ENCODE results near the gene CMC4.

Gene CMC4

GRCh38 chrX:155053656-155054055 is 17.3 kb downstream of the CMC4 start:
- no peak for DNase-seq (ENCODE audit: low spot score)

GRCh38 chrX:155052738-155053498 is 18.0 kb downstream of the CMC4 start:
- DNase-seq (ENCODE audit: low spot score): no peak

DNA sequence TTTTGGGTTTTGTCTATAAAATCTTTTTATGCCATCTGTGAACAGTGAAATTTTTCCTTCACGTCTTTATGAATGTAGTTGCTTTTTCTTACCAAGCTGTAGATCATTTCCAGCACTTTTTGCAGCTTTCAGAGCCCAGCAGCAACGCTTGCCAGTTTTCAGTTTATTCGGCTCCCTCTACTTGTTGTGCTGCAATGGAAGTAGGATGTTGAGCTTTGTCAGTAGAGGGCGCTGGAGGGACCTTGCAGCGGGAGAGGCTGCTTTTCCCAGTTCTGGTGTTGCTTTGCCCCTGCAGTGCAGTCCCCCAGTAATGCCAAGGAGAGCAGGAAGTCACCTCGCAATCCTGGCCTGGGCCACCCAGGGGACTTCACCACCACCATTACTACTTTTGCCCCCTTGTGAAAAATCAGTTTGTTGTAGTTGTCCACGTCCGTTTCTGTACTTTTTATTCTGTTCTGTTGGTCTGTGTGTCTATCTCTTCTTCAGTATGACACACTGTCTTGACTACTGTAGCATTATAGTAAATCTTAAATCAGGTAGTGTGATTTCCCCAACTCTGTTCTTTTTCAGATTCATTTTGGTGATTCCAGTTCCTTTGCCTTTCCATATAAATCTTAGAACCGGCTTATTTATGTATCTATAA is 21.8 kb downstream of the CMC4 start:
- peak; percentile 33 for DNase-seq (ENCODE audit: low spot score)

- DNase-seq (ENCODE audit: low spot score): no peak
Measured at GRCh38 chrX:155046811-155047528, 24.0 kb downstream of the CMC4 start.

- DNase-seq (ENCODE audit: low spot score): no peak
Measured at GRCh38 chrX:155046129-155046810, 24.7 kb downstream of the CMC4 start.

DNA sequence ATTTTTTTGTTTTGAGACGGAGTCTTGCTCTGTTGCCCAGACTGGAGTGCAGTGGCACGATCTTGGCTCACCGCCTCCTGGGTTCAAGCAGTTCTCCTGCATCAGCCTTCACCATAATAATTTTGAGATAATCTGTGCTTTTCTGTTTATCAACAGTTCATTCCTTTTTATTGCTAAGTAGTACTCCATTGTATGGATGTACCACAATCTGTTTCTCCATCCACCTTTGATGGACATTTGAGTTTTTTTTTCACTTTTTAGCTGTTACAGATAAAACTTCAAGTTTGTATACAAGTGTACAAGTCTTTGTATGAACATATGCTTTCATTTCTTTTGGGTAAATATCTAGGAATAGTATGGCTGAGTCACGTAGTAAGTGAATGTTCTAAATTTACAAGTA is 35.2 kb downstream of the CMC4 start:
- no peak for DNase-seq (ENCODE audit: low spot score)

GRCh38 chrX:155031657-155032056 is 39.3 kb downstream of the CMC4 start:
- DNase-seq (ENCODE audit: low spot score): no peak

DNA sequence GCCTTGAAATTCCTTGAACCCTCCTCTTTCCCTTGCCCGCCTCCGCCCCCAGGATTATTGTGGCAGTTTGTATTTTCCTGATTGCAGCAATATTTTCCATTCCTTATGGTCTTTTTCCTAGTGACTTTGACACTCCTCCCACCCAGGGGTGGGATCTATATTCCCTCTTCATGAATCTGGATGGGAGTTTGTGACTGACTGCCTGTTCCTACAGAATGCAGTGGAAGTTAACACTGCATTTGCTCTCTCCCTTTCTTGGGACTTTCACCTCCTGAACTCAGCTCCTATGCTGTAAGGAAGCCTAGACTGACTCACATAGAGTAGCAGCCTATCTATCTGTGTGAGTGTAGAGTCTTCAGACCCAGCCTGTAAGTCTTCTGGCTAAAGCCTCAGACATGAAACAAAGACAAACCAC is 42.1 kb downstream of the CMC4 start:
- peak; percentile 10 for DNase-seq (ENCODE audit: low spot score)

DNA sequence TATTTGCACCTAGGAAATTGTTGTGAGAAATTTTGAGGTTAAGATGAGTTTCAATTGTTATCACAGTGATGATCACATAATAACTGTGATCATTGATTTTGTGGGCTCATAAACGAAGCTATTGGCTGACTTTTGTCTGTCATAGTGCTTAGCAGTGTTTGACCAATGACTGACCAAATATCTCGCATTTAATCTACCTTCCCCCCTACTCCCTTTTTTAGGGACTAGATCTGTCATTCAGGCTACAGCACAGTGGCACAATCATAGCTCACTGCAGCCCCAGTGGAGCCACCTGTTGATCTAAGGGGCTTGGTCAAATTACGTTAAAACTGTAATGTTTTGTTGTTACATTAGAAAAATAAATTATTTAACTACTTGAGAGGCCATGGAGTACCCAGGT is 42.8 kb downstream of the CMC4 start:
- DNase-seq (ENCODE audit: low spot score): no peak

- peak; percentile 18 for DNase-seq (ENCODE audit: low spot score)
Measured at GRCh38 chrX:155027509-155028066, 43.3 kb downstream of the CMC4 start.

GRCh38 chrX:155026727-155027508 is 44.0 kb downstream of the CMC4 start, which contains the start of gene FUNDC2:
Gene FUNDC2 (plus strand): TSS chrX:155026844. CDS start chrX:155026939, 95 bp downstream.
- DNase-seq (ENCODE audit: low spot score): peak; percentile 95

DNA sequence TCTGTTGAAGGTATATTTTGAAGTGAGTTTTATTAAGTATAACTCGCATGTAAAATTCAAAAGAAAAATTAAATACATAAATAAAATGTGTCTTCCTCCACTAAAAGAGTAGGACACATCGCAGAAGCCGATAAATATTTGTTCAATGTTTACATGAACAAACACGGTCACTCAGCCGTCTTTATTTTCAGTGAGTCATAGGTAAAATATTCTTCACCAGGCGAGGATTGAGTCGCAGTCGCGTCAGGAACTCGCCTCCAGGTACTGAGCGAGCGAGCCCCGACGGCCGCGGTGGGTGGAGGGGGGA is 44.6 kb downstream of the CMC4 start:
- DNase-seq (ENCODE audit: low spot score): no peak

DNA sequence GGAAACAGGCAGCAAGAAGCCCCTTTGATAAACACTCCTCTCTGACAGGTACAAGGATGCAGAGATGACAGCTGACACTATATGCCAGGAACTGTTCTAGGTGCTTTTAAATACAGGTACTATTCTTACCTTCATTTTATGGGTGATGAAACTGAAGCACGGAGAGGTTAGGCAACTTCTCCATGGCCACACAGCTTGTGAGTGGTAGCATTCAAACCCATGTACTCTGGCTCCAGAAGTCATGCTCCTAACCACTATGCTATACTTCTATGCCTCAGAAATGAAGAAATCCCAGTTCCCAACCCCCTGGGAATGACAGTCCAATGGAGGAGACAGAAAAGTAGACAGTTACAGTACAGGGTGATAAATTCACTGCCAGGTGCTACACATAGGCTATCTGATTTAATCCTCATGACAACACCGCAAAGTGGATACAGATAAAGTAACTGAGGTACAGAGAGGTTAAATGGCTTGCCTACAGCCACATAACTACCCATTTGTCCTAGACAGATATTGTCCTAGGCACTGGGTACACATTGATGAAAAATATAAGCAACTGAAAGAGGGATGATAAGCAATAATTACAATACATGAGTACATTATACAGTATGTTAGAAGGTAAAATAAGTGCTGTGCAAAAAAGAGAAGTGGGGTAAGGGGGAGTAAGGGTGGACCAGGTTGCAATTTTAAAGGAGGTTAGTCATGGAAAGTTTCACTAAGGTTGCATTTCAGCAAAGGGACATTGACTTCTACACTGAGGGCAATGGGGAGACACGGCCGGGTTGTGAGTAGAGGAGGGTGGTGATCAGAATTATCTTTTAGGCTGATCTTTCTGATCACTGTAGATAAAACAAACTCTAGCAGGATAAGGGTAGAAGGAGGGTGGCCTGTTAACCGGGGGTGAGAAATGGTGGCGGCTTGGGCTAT is 46.8 kb downstream of the CMC4 start:
- DNase-seq (ENCODE audit: low spot score): no peak

DNA sequence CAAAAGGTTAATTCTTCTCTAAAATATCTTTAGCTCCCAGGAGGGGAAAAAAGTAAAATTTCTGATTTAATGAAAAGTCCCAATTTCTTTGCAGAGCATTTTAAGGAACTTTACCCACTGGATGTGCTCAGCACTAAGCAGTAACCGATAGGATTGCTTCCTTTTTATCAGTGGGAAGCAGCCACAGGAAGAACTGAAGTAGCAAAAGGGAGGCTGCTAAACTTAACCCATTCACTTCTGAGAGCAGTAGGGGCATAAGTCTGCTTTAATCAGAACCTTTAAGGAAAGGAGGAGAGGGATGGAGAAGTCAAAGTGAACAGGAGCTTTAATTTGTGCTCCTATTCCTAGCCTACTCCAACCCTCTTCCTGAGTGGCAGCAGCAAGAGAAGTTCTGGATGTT is 48.4 kb downstream of the CMC4 start, which contains the start of gene F8:
Gene F8, minus strand, starts transcription at position 139 of the 400 bp plus-strand sequence. CDS start 171 bp downstream, outside the sequence.
- DNase-seq (ENCODE audit: low spot score): no peak

DNA sequence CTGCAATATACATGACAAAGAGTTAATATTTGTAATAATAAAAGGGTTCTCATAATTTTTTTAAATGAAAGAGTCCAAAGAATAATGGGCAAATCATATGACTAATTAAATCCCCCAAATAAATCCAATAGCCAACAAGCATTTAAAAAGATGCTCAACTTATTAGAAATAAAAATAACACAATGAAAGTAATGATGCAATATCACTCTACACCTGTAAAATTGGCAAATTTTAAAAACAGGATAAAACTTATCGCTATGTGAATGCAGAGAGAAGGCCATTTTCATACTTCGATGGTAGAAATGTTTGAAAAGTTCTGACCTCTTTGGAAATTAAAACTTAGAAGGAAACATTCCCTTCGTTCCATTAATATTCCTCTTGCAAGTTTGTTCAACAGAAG is 50.3 kb downstream of the CMC4 start:
- DNase-seq (ENCODE audit: low spot score): no peak
